CD4-positive, alpha-beta T cell (primary cell): Measurements from ENCODE around the gene PPAN. TPM values are rescaled to one million over a fixed set of nuclear protein-coding genes. Genes with fewer than 3 reads are reported as not detected.

Experiments used
- ATAC-seq: fragments of 200-7000 bp; cut with Tn5 transposase; one replicate; pipeline ENCODE4 v1.10.0; 2022; ENCODE audit warnings: mild to moderate bottlenecking; ENCODE audit not compliant: poor library complexity
- CTCF ChIA-PET: fragments of 350-600 bp; sonication (Branson Sonifier 250); formaldehyde crosslinking; loops from one replicate; lab custom pipeline; 2021; ENCODE audit warnings: antibody characterized with exemption, inconsistent platforms; lab: Charles Lee
- POLR2A ChIA-PET: fragments of 350-600 bp; sonication (Branson Sonifier 250); formaldehyde crosslinking; loops from one replicate; lab custom pipeline; 2021; ENCODE audit warnings: antibody characterized with exemption, inconsistent platforms; lab: Charles Lee
- DNase-seq, 14 experiments: peaks; one replicate each; pipeline ENCODE4 v3.0.0-alpha.2; 2013 to 2020; ENCODE audit warnings: mixed read lengths in 2 of 14
- H3K27ac ChIP-seq, 2 donors: one replicate each; pipeline versions ENCODE4 v1.5.1 to v1.7.0; 2013; ENCODE audit warnings: low read length in 2 of 2, low read depth in 1 of 2, mild to moderate bottlenecking in 1 of 2
- H3K27me3 ChIP-seq, 2 experiments: 1 replicate in 1 of 2; 2 replicates in 1 of 2; pipeline versions ENCODE4 v1.6.1 to v1.7.0; 2013; ENCODE audit warnings: low read length in 2 of 2, control low read depth in 1 of 2, mild to moderate bottlenecking in 1 of 2, moderate library complexity in 1 of 2; ENCODE audit not compliant: insufficient read depth in 2 of 2, control insufficient read depth in 1 of 2
- H3K36me3 ChIP-seq: one replicate; pipeline ENCODE4 v1.6.1; 2013; ENCODE audit warnings: low read length, control low read depth; ENCODE audit not compliant: insufficient read depth
- H3K4me1 ChIP-seq: one replicate; pipeline ENCODE4 v1.6.1; 2013; ENCODE audit warnings: low read length, control low read depth; ENCODE audit not compliant: insufficient read depth
- H3K4me3 ChIP-seq: one replicate; pipeline ENCODE4 v1.5.1; 2013; ENCODE audit warnings: mild to moderate bottlenecking, low read length, moderate library complexity
- H3K9me3 ChIP-seq, 2 experiments: 1 replicate in 1 of 2; 2 replicates in 1 of 2; pipeline versions ENCODE4 v1.6.1 to v1.7.0; 2013; ENCODE audit warnings: low read length in 2 of 2, mild to moderate bottlenecking in 2 of 2, control low read depth in 1 of 2, moderate library complexity in 1 of 2; ENCODE audit not compliant: control insufficient read depth in 1 of 2, insufficient read depth in 1 of 2
- H3K27ac Mint-ChIP-seq: one replicate; pipeline ENCODE4 v1.8.0; 2020; ENCODE audit warnings: mixed read lengths
- H3K27me3 Mint-ChIP-seq: one replicate; pipeline ENCODE4 v1.8.0; 2021; ENCODE audit warnings: mixed read lengths
- H3K36me3 Mint-ChIP-seq: one replicate; pipeline ENCODE4 v1.8.0; 2021; ENCODE audit warnings: low read depth, mixed read lengths
- H3K4me1 Mint-ChIP-seq: one replicate; pipeline ENCODE4 v1.8.0; 2021; ENCODE audit warnings: low read depth, mixed read lengths
- H3K4me3 Mint-ChIP-seq: one replicate; pipeline ENCODE4 v1.8.0; 2020; ENCODE audit warnings: mild to moderate bottlenecking, mixed read lengths
- H3K9me3 Mint-ChIP-seq: one replicate; pipeline ENCODE4 v1.8.0; 2020; ENCODE audit warnings: mixed read lengths
- intact Hi-C, 2 experiments: fragments of 100-400 bp; cut with DNase I in 1 of 2; cut with micrococcal nuclease in 1 of 2; formaldehyde crosslinking; loops; one replicate each; pipeline versions ENCODE4 v1.15.1 to v1.9.0; 2023 to 2025; cut with DNase I, micrococcal nuclease
- total RNA-seq, 174 experiments: library from RNA in 2 of 174; stranded (reverse) in 2 of 174; gene quantifications; one replicate each; pipeline ENCODE4 v1.2.3 and lab custom pipeline; 2021 to 2026
- TF ChIP-seq, protein P1 (sequence below): fragments of 200-600 bp; IDR thresholded peaks from one replicate; pipeline ENCODE4 v1.8.0; 2022; ENCODE audit warnings: antibody characterized with exemption, mild to moderate bottlenecking

PPAN gene
- total RNA-seq, 2 experiments from 2014 or later = 119 to 127 TPM

DNA sequence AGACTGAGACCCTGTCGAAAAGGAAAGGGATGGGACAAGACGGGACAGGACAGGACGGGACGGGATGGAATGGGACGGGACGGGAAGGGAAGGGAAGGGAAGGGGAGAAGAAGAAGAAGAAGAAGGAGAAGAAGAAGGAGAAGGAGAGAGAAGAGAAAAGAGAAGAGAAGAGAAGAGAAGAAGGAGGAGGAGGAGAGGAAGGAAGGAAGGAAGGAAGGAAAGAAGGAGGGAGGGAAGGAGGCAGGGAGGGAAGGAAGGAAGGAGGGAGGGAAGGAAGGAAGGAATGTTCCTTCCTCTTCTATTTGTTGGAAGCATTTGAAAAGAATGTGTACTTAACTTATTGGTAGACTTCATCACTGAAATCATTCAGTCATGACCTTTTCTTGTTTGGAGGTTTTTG is 29.6 kb upstream of the PPAN start:
- no peaks in the 10 kb centered on the region for H3K27me3 ChIP-seq
- H3K4me3 ChIP-seq = no peak overlapping the region
- CTCF ChIA-PET = no interaction called here
- DNase-seq (no peak), ATAC-seq (no peak)
- Mint-ChIP-seq H3K4me3 (no peak overlapping the region), H3K27ac (no peak overlapping the region), H3K36me3 (no peaks in the 10 kb centered on the region), H3K4me1 (no peaks in the 10 kb centered on the region), H3K27me3 (no peaks in the 10 kb centered on the region), H3K9me3 (no peaks in the 10 kb centered on the region)
- H3K36me3 ChIP-seq = no peaks in the 10 kb centered on the region
- intact Hi-C loops = no loop called here
- peaks cover 11 to 15% of the 10 kb centered on the region in 2 experiments for H3K9me3 ChIP-seq
- H3K4me1 ChIP-seq = no peaks in the 10 kb centered on the region
- TF ChIP-seq, protein P1, sequence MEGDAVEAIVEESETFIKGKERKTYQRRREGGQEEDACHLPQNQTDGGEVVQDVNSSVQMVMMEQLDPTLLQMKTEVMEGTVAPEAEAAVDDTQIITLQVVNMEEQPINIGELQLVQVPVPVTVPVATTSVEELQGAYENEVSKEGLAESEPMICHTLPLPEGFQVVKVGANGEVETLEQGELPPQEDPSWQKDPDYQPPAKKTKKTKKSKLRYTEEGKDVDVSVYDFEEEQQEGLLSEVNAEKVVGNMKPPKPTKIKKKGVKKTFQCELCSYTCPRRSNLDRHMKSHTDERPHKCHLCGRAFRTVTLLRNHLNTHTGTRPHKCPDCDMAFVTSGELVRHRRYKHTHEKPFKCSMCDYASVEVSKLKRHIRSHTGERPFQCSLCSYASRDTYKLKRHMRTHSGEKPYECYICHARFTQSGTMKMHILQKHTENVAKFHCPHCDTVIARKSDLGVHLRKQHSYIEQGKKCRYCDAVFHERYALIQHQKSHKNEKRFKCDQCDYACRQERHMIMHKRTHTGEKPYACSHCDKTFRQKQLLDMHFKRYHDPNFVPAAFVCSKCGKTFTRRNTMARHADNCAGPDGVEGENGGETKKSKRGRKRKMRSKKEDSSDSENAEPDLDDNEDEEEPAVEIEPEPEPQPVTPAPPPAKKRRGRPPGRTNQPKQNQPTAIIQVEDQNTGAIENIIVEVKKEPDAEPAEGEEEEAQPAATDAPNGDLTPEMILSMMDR = no peak
- no peak overlapping the region for H3K27ac ChIP-seq
- POLR2A ChIA-PET = no interaction called here

DNA sequence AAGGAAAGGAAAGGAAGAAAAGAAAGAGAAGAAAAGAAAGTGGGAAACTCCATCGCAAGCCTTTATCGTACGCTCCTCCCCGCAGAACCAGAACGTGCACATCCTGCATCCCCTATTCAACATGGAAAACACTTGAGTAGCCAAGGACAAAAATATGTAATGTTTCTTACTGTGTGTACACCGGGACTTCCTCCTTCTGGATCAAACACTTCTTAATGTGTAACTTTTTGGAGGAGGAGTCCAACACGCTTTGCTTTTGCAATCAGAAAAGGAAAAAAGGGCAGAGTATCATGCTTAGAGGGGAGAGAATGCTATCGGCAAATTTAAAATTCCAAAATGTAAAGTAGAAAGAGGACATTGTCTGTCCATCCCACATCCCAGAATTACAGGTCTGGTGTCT is 27.8 kb upstream of the PPAN start:
- H3K4me1 Mint-ChIP-seq = no peaks in the 10 kb centered on the region
- H3K36me3 ChIP-seq = no peaks in the 10 kb centered on the region
- no peaks in the 10 kb centered on the region for H3K9me3 Mint-ChIP-seq
- H3K27ac Mint-ChIP-seq = no peak overlapping the region
- no peaks in the 10 kb centered on the region for H3K27me3 Mint-ChIP-seq
- H3K27ac ChIP-seq = no peak overlapping the region
- TF ChIP-seq, protein P1 = no peak
- no peaks in the 10 kb centered on the region for H3K36me3 Mint-ChIP-seq
- H3K4me1 ChIP-seq = no peaks in the 10 kb centered on the region
- H3K27me3 ChIP-seq = no peaks in the 10 kb centered on the region
- ChIA-PET CTCF (no interaction called here), POLR2A (no interaction called here)
- DNase-seq (no peak), ATAC-seq (no peak)
- intact Hi-C loops = no loop called here
- H3K9me3 ChIP-seq = peaks cover 9 to 10% of the 10 kb centered on the region in 2 experiments
- no peak overlapping the region for H3K4me3 Mint-ChIP-seq
- no peak overlapping the region for H3K4me3 ChIP-seq

DNA sequence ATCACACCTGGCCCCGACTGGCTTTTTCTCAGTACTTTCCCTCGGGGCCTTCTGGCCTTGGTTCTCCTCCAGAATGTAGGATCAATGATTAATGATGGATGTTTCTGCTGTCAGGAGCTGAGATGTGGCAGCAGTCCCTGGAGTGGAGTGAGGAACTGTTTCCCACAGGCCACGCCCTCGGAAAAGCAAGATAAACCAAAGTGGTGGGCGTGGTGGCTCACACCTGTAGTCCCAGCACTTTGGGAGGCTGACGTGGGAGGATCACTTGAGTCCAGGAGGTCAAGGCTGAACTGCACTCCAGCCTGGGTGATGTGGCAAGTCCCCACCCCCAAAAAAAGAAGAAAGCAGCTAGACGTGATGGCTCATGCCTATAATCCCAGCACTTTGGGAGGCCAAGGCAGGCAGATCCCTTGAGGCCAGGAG is 27.1 kb upstream of the PPAN start:
- Mint-ChIP-seq H3K4me1 (no peaks in the 10 kb centered on the region), H3K27ac (no peak overlapping the region), H3K27me3 (no peaks in the 10 kb centered on the region), H3K36me3 (no peaks in the 10 kb centered on the region), H3K4me3 (no peak overlapping the region), H3K9me3 (no peaks in the 10 kb centered on the region)
- Histone ChIP-seq H3K36me3 (no peaks in the 10 kb centered on the region), H3K9me3 (peaks cover 2 to 3% of the 10 kb centered on the region in 2 experiments), H3K27ac (no peak overlapping the region), H3K4me1 (no peaks in the 10 kb centered on the region), H3K27me3 (no peaks in the 10 kb centered on the region), H3K4me3 (no peak overlapping the region)
- no peak for DNase-seq
- TF ChIP-seq, protein P1 = no peak
- ChIA-PET POLR2A (no interaction called here), CTCF (no interaction called here)
- intact Hi-C loops = no loop called here
- ATAC-seq = no peak
